ENCODE results near the gene AUTS2.

DNA sequence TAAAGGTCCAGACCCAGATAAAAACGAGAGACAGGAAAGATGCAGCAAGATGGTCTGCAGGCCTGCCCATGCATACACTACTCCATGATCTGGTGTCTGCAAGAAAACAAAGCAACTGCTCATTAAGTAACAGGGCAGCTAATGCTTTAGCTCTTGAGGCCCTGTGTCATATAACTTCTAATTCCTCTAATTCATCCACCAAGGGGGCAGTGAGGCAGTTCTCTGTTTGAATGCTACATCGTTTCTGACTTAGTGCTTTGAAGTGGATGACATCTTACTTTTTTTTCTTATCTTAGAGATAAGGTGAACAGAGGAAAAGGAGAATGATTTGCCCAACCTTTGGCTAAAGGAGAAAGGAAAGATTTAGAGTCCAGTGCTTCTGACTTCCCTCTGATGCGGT, 619.7 kb downstream of the AUTS2 start:
- no peak for TF ChIP-seq CTCF (conservative IDR thresholded peaks at IDR 0.05; ENCODE audit: low read depth in 2 of 2)
- TF ChIP-seq POLR2AphosphoS5 (IDR thresholded peaks at IDR 0.05; ENCODE audit: low read depth): no peak
- TF ChIP-seq, protein P1, sequence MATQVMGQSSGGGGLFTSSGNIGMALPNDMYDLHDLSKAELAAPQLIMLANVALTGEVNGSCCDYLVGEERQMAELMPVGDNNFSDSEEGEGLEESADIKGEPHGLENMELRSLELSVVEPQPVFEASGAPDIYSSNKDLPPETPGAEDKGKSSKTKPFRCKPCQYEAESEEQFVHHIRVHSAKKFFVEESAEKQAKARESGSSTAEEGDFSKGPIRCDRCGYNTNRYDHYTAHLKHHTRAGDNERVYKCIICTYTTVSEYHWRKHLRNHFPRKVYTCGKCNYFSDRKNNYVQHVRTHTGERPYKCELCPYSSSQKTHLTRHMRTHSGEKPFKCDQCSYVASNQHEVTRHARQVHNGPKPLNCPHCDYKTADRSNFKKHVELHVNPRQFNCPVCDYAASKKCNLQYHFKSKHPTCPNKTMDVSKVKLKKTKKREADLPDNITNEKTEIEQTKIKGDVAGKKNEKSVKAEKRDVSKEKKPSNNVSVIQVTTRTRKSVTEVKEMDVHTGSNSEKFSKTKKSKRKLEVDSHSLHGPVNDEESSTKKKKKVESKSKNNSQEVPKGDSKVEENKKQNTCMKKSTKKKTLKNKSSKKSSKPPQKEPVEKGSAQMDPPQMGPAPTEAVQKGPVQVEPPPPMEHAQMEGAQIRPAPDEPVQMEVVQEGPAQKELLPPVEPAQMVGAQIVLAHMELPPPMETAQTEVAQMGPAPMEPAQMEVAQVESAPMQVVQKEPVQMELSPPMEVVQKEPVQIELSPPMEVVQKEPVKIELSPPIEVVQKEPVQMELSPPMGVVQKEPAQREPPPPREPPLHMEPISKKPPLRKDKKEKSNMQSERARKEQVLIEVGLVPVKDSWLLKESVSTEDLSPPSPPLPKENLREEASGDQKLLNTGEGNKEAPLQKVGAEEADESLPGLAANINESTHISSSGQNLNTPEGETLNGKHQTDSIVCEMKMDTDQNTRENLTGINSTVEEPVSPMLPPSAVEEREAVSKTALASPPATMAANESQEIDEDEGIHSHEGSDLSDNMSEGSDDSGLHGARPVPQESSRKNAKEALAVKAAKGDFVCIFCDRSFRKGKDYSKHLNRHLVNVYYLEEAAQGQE (IDR thresholded peaks at IDR 0.05; ENCODE audit: unreplicated experiment): no peak
- no peak for TF ChIP-seq EZH2phosphoT487 (IDR thresholded peaks at IDR 0.05; ENCODE audit: unreplicated experiment)
- TF ChIP-seq EZH2 (IDR thresholded peaks at IDR 0.05; ENCODE audit: low read depth, unreplicated experiment): no peak
- no peak for TF ChIP-seq JUNB (IDR thresholded peaks at IDR 0.05; ENCODE audit: unreplicated experiment)
- TF ChIP-seq STAT1 (IDR thresholded peaks at IDR 0.05; ENCODE audit: unreplicated experiment): no peak
- TF ChIP-seq CREB1 (CRISPR knock-in tag; IDR thresholded peaks at IDR 0.05; ENCODE audit: low read depth): no peak
- no peak for TF ChIP-seq NANOG (IDR thresholded peaks at IDR 0.05; ENCODE audit: borderline replicate concordance)
- TF ChIP-seq, protein P2, sequence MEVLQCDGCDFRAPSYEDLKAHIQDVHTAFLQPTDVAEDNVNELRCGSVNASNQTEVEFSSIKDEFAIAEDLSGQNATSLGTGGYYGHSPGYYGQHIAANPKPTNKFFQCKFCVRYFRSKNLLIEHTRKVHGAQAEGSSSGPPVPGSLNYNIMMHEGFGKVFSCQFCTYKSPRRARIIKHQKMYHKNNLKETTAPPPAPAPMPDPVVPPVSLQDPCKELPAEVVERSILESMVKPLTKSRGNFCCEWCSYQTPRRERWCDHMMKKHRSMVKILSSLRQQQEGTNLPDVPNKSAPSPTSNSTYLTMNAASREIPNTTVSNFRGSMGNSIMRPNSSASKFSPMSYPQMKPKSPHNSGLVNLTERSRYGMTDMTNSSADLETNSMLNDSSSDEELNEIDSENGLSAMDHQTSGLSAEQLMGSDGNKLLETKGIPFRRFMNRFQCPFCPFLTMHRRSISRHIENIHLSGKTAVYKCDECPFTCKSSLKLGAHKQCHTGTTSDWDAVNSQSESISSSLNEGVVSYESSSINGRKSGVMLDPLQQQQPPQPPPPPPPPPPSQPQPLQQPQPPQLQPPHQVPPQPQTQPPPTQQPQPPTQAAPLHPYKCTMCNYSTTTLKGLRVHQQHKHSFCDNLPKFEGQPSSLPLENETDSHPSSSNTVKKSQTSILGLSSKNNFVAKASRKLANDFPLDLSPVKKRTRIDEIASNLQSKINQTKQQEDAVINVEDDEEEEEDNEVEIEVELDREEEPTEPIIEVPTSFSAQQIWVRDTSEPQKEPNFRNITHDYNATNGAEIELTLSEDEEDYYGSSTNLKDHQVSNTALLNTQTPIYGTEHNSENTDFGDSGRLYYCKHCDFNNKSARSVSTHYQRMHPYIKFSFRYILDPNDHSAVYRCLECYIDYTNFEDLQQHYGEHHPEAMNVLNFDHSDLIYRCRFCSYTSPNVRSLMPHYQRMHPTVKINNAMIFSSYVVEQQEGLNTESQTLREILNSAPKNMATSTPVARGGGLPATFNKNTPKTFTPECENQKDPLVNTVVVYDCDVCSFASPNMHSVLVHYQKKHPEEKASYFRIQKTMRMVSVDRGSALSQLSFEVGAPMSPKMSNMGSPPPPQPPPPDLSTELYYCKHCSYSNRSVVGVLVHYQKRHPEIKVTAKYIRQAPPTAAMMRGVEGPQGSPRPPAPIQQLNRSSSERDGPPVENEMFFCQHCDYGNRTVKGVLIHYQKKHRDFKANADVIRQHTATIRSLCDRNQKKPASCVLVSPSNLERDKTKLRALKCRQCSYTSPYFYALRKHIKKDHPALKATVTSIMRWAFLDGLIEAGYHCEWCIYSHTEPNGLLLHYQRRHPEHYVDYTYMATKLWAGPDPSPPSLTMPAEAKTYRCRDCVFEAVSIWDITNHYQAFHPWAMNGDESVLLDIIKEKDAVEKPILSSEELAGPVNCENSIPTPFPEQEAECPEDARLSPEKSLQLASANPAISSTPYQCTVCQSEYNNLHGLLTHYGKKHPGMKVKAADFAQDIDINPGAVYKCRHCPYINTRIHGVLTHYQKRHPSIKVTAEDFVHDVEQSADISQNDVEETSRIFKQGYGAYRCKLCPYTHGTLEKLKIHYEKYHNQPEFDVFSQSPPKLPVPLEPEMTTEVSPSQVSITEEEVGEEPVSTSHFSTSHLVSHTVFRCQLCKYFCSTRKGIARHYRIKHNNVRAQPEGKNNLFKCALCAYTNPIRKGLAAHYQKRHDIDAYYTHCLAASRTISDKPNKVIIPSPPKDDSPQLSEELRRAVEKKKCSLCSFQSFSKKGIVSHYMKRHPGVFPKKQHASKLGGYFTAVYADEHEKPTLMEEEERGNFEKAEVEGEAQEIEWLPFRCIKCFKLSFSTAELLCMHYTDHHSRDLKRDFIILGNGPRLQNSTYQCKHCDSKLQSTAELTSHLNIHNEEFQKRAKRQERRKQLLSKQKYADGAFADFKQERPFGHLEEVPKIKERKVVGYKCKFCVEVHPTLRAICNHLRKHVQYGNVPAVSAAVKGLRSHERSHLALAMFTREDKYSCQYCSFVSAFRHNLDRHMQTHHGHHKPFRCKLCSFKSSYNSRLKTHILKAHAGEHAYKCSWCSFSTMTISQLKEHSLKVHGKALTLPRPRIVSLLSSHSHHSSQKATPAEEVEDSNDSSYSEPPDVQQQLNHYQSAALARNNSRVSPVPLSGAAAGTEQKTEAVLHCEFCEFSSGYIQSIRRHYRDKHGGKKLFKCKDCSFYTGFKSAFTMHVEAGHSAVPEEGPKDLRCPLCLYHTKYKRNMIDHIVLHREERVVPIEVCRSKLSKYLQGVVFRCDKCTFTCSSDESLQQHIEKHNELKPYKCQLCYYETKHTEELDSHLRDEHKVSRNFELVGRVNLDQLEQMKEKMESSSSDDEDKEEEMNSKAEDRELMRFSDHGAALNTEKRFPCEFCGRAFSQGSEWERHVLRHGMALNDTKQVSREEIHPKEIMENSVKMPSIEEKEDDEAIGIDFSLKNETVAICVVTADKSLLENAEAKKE (CRISPR knock-in tag; IDR thresholded peaks at IDR 0.05): no peak

All from GM23338 (cell line).